ENCODE measurements around the gene PEAR1.

PEAR1 gene

DNA sequence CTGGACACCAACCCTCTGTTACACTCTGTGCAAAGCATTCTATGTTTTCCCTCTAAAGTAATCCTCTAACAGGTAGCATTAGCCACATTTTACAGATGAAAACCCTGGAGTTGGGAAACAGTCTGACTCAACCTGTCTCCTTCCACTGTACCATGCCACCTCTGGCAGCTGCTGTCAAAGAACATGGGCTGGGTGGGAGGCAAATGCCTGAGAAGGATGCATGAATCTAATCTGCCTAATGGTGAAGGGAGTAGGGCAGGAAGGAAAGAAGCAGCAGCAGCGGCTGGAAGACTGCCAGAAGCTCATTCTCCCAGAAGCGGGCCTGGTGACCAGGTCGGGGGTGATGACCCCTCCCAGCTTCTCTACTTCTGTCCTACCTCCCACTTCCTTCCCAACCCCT, 48.7 kb downstream of the PEAR1 start:
- no peak for DNase-seq

DNA sequence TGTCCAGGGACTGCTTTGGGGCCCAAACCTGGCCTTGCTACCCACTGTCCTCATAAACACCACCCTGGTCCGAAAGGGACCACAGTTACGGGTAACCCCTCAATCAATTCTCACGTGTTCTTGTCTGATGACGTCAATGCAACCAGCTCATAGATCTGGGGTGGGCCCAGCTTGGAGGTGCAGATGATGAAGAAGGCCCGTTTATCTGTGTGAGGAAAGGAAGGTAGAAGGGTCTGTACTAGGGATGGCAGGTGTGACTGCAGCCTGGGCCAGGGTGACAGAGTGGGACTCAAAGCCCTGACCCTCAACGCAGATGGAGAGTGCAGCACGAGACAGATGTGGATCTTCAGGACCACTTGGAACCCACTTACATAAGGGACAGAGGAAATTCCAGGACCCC, 49.1 kb downstream of the PEAR1 start:
- no peak for DNase-seq

DNA sequence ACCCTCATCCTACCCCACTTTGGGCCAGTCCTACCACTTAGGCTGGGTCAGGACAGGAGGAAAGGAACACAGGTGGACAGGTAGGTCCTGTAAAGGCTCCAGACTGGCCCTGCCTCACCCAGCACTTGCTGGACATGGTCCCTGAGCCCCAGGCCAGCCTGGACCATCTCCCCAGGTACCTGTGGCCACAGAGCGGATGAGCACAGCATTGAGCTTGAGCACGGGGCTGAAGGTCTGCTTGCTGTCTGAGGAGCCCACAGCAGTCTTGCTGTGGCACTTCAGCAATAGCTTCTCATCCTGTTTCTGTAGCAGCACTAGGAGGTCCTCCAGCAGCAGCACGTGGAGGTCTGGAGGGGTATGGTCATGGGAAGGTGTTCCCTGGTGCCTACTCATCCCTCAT, 50.2 kb downstream of the PEAR1 start:
- DNase-seq, result no peak

DNA sequence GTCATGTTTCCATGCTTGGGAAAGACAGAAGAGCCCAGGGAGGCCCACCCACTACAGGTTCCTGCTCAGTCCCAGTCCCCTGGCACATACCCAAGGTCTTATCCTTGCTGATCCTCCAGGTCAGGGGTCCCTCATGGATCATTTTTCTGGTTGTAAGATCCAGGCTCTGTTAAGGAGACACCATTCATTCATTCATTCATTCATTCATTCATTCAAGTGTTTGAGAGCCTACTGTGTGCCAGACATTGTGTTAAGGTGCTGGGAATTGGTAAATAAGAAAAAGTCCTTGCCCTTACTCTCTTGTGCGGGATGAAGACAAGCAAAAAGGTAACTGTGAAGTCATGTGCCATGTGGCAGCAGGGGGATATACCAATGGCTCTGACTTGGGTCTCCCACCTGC, 50.8 kb downstream of the PEAR1 start:
- no peak for DNase-seq

DNA sequence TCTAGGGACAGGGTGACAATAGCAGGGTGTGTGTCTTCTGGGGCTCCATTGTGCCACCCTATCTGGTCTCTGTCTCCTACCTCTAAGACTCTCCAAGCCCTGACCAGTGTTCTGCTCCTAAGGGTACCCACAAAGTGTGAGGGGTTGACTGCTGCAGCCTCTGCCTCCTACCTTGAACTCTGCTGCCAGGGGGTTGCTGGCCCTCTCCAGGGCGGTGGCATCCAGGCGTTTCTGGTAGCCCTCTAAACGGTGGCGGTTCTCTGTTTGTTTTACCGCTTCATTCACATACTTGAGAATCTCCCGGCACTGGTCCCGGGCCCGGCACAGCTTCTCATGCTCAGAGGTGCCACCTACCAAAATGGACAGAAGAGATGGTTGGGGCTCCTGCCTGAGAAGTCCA, 51.3 kb downstream of the PEAR1 start:
- DNase-seq, result no peak

DNA sequence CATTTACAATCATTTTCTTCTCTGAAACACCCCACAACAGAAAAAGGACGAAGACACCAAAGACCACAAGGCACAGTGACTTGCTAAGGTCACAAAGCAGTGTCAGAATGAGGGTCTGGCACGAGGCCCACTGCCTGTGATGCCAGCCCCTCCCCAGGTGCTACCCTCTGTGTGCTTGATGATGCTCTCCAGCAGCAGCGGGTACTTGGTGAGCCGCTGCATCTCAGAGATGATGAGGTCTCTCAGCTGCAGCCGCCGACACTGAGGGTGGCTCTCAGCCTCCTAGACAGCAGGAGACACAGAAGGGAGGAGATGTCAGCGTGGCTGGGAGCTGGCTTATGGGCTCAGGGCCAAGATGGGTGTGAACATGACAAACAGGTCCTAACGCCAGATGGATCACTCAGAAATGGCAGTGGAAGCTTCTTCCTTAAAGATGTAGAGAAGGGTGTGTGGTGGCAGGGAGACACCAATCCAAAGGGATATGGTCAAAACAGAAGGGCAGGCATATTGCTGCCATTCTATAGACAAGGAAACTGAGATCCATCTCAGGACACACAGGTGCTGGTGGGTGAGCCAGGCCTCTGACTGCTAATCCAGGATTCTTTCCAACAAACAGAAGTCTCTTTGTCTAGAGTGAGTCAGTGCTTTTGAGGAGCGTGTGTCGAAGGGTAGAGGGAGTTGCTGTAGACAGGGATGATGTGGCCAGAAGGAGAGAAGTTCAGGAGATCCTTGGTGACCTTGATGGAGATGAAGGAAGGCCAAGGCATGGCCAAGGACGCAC, 52.6 kb downstream of the PEAR1 start:
- DNase-seq, result no peak

DNA sequence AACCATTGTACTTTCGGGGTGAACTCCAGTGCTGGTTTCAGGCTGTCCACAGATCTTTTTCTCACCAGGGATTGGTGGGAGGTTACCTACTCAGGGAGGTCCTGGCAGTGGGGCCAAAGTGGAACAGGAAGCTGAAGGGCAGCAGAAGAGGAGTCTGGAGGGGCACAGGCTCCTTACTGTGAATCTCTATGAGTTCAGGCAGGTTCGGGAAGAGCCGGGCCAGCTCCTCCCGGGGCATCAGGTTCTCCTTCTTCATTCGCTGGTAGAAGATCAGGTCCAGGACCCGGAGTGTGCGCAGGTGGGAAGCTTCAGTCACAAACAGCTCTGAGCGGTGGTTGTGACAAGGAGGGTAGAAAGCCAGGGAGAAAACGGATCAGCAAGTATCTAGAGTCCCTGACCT, 53.6 kb downstream of the PEAR1 start:
- no peak for DNase-seq

DNA sequence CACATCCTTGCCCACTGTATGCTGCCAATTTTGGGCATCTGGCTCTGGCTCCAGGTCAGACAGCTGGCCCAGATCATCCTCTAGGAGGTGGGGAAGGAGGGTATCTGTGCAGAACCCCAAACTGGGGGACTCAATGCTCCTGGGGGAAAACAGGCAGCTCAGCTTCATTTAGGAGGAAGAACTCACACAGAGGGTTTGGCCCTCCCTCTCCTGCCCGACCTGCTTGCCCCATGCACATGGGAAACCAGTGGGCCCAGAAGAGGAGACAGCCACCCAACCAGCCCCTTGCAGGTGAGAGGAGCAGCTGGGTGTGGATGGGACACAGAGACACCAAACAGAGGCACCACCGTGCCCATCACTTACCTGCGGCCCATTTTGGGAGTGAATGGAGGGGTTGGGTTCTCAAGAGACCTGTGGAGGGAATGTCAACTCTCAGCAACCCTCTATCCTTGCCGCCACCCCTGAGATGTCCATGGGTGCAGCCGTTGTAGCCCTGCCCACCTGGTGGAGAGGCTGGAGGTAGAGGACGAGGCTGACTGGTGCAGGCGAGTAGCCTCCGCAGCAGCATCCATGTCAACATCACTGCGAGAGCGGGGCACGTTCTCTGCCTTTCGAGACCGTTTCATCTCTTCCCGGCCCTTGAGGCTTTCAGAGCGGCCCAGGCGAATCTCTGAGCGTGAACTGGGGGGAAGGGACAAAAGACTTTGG, 54.5 kb downstream of the PEAR1 start:
- DNase-seq, result peak; percentile 45

DNA sequence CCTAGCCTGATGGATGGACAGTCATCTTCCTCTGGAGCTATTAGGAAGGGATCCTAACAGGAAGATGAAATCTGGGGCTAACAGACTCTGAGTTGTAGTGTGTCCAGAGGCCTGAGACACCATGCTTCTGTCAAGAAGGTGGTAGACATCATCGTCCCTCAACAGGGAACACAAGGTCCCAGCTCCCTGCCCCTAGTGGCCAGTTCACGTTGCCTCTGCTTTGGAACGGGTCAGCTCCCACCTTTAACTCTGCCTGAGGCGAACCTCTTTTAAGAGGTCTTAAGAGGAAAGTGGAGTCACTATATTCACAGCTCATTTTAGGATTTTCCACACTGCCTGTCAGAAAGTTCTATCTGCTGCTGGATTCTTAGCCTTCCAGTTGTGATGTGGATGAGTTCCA, 55.2 kb downstream of the PEAR1 start:
- DNase-seq, result peak; percentile 51

DNA sequence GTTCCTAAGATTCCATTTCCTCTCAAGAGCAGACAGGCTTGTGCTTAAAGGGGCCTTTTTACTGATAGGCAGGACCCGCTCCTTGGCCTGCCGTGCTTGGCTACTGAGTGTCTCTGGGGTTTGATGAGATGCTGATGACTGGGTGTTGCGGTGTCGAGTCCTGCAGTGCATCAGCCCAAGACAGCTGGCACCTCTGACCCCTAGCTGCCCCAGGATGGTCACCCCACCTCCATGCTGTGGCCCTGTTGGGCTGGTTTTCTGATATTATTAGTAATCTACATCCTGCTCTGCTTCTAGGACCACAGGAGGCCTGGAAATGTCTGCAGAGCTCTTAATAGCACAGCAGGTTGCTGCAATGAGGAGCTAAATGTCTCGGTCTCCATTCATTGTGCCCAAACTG, 55.6 kb downstream of the PEAR1 start:
- peak; percentile 50 for DNase-seq

DNA sequence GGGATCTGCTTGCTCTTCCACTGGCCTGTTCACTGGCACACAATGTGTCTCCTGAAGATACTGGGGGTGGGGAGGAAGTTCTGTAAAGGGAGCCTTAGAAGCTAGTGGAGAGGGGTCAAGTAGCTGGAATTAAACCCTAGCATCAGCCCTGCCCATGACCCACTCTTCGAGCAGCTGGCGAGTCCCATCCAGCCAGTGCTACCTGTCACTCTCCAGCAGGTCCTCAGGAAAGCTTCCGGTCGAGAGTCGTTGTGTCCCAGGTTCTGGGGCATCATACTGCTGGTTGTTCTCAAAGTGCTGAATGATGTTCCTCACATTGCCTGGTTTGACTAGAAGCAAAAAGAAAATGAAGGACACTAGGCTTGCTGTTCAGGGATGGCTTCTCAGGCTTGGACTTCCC, 57.9 kb downstream of the PEAR1 start:
- DNase-seq, result no peak

DNA sequence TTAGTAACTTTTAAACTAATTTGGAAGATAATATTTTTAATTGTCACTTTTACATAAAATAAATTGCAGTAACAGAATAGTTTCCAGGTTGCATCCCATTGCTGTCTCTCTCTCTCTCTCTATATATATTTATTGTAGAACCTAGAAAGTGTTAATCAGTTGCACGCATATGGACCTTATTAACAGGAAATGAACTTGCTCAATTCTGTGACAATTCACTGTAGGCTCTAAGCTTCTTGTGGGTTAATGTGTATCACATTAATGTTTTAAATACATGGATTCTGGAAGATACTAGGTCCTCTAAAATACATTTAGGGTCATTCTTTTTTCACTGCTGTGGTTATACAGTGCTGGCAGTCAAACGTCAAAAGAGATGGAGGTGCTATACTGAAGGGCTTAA, 60.1 kb downstream of the PEAR1 start:
- no peak for DNase-seq

DNA sequence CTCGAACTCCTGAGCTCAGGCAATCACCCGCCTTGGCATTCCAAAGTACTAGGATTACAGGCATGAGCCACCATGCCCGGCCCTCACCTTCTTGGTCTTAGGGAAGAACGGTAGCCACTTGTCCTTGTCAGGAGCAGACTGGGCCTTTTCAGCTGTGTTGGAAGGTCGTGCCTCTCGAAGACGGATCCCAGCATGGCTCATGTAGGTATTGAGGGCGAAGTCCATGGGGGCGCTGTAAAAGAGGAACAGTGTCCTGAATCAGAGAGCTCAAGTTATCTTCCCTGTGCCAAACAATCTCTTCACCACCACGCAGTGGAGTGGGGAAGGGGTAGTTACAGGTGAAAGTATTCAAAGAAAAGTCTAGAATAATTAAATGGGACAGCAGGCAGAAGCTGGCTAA, 62.8 kb downstream of the PEAR1 start:
- DNase-seq, result no peak

DNA sequence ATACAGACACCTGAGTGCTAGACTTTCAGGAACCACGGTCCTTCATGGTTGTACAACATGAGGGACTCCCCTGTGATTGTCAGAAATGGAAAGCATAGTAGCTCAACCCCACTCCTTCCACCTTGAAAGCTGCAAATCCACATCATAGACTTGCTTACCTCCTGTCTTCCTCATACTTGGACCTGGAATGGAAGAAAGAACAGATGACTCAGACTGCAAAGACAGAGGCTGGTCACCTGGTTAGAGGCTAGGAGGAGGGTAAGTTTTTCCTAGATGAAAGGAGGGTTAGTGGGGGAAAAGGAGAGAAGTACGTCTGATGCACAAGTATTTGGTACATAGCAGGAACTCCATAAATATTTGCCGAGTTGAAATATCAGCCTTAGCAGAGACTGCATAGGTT, 64.1 kb downstream of the PEAR1 start:
- no peak for DNase-seq

DNA sequence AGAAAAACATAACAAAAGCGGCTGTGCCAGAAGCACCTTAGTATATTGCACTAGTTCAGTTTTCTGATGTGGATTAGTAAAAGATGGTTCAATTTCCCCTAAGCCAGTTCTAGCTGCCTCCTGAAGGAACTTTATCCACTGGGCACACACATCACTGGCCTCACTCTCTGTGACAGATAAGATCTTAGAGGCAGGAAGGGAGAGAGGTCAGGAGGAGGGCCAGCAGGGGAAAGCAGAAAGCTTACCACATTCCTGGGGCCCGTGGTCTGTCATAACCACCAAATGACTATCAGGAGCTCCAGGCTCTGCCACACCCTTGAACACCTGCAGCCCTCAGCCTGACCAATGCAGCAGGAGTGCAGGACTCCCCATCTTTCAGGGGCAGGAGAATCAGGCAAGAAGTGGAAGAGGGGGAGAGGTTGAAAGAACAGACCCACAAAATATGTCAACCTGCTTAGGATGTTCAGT, 64.8 kb downstream of the PEAR1 start:
- DNase-seq, result peak; percentile 71

DNA sequence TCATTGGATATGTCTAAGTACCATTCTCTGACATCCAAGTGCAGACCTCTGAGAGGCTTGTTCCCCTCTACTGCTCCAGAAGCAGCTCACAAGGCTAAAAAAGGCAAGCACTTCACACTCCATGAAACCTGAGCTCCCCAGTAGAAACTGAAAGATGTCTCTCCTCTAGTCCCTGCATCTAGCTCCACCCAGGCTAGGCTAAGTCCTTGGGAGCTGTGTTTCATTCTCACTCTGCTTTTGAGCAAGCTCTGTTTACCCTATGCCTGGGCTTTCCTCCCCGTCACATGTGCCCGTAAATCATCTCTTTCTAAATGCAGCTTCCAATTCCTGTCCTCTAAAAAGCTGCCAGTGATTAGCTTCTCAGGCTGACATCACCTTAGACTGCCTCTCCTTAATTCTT, 65.9 kb downstream of the PEAR1 start:
- DNase-seq, result no peak

DNA sequence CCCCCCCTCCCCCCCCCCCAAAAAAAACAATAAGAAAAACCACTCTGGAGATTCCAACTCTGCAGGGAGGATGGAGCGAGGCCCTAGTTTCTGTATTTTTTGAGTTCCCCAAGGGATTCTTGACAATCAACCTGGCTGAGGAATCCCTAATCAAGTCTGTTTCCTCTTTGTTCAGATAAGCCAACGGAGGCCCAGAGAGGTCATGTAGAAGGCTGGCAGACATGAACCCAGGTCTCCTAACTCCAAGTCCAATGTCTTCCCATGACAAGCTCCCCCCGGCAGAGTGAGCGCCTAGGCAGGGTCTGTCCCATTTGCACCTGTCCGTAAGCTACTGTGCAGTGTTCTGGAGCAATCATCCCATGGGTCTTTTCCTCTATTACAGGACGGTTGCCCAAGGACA, 66.4 kb downstream of the PEAR1 start:
- DNase-seq, result no peak

DNA sequence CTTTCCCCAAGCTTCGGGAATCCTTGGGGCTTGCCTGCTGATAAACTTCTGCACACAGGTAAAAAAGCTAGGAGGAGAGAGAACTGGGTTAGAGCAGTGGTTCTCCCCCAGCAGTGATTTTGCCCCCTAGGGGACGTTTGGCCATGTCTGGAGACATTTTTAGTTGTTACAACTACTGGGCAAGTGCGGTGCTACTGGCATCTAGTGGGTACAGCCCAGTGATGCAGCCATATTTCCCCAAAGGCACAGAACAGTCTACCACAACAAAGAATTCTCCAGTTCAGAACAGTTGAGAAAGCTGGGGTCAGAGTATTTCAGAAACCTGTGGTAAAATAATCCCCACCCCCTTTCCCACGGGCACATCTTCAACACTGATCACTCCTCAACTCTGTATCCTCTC, 68.2 kb downstream of the PEAR1 start:
- DNase-seq, result no peak

DNA sequence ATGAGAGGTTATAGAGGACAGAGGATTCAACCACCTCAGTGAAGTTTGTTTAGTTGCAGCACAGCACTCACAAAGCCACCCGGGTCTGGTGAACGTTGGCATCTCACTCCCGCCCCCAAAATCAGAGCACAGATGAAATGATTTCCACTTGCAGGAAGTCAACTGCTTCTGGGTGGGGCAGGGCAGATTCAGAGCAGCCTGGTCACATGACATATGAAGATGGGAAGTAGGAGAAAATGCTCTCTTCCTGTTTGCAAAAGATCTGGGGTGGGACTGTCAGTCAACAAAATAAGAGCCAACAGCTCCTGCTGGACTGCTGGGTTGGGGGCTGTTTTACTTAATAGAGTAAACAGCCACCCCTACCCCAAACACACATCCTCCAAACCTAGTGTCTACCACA, 70.1 kb downstream of the PEAR1 start:
- DNase-seq, result no peak

DNA sequence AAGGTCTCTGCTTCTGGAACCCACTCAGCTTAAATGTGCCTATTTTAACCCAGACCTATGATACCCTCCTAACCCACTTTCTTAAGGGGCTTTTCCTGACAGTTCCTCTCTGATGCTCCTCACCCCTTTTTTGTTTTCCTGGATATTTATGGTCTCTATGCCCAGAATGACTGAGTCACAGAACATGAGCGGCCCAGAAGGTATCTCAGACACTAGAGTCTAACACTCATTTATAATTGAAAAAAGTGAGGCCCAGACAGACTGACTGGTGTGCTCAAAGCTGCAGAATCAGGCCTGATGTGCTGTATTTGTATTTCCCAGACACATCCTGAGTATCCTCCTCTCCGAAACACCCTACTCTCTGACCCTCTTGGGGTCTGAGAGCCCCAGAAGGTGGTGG, 70.9 kb downstream of the PEAR1 start:
- DNase-seq, result no peak

All from islet precursor cell (in vitro differentiated cells).